GM23248 (cell line): ENCODE measurements around the gene HSD17B12. TPM values are rescaled to one million over a fixed set of nuclear protein-coding genes. Genes with fewer than 3 reads are reported as not detected.

Experiments used
- DNase-seq: peaks from one replicate; pipeline ENCODE4 v3.0.0-alpha.2; 2015
- H2AFZ ChIP-seq: fragments of 200-600 bp; sonication (generic); 2 replicates; pipeline ENCODE4 v1.6.1; 2016; ENCODE audit warnings: antibody characterized with exemption
- H3F3A ChIP-seq: fragments of 200-600 bp; sonication (generic); 2 replicates; pipeline ENCODE4 v1.6.1; 2016; ENCODE audit warnings: mild to moderate bottlenecking, antibody characterized with exemption, mixed run types; ENCODE audit not compliant: insufficient read depth
- H3K27ac ChIP-seq: fragments of 200-600 bp; sonication (generic); 2 replicates; pipeline ENCODE4 v1.5.1; 2016; ENCODE audit warnings: mild to moderate bottlenecking
- H3K27me3 ChIP-seq: fragments of 200-600 bp; sonication (generic); replicated peaks from 2 replicates; pipeline ENCODE4 v1.6.1; 2016; ENCODE audit warnings: mild to moderate bottlenecking; ENCODE audit not compliant: insufficient read depth
- H3K36me3 ChIP-seq: fragments of 200-600 bp; sonication (generic); 2 replicates; pipeline ENCODE4 v1.6.1; 2016; ENCODE audit warnings: low read depth, mild to moderate bottlenecking
- H3K4me1 ChIP-seq: fragments of 200-600 bp; sonication (generic); 2 replicates; pipeline ENCODE4 v1.6.1; 2016; ENCODE audit warnings: mild to moderate bottlenecking; ENCODE audit not compliant: insufficient read depth
- H3K4me2 ChIP-seq: fragments of 200-600 bp; sonication (generic); one replicate; pipeline ENCODE4 v1.6.1; 2016; ENCODE audit warnings: mild to moderate bottlenecking; ENCODE audit not compliant: unreplicated experiment
- H3K4me3 ChIP-seq: fragments of 200-600 bp; sonication (generic); 2 replicates; pipeline ENCODE4 v1.5.1; 2016; ENCODE audit warnings: mild to moderate bottlenecking
- H3K79me2 ChIP-seq: fragments of 200-600 bp; sonication (generic); 2 replicates; pipeline ENCODE4 v1.6.1; 2016; ENCODE audit warnings: mild to moderate bottlenecking; ENCODE audit not compliant: insufficient read depth
- H3K9ac ChIP-seq: fragments of 200-600 bp; sonication (generic); 2 replicates; pipeline ENCODE4 v1.6.1; 2016; ENCODE audit warnings: mild to moderate bottlenecking
- H3K9me2 ChIP-seq: fragments of 200-600 bp; sonication (generic); 2 replicates; pipeline ENCODE4 v1.6.1; 2016; ENCODE audit warnings: mixed run types, mild to moderate bottlenecking, moderate library complexity; ENCODE audit not compliant: insufficient read depth
- H3K9me3 ChIP-seq: fragments of 200-600 bp; sonication (generic); one replicate; pipeline ENCODE4 v1.6.1; 2017; ENCODE audit warnings: low read depth
- H4K20me1 ChIP-seq: fragments of 200-600 bp; sonication (generic); 2 replicates; pipeline ENCODE4 v1.6.0; 2016; ENCODE audit not compliant: insufficient read depth
- EZH2 ChIP-seq: fragments of 200-600 bp; sonication (generic); IDR thresholded peaks from 2 replicates; pipeline ENCODE4 v1.6.1; 2018; ENCODE audit warnings: antibody characterized with exemption, mild to moderate bottlenecking; ENCODE audit not compliant: insufficient read depth, poor library complexity, severe bottlenecking
- EZH2phosphoT487 ChIP-seq: fragments of 200-600 bp; sonication (generic); IDR thresholded peaks from 2 replicates; pipeline ENCODE4 v1.6.1; 2018; ENCODE audit warnings: antibody characterized with exemption, moderate library complexity, mild to moderate bottlenecking, low read depth; ENCODE audit not compliant: insufficient read depth
- WGBS, 2 experiments: methylation state at CpG; one replicate each; pipeline ENCODE4 v1.1.6; 2015 to 2017; ENCODE audit warnings: low lambda C conversion rate in 2 of 2, low coverage in 1 of 2; ENCODE audit errors: missing lambda C conversion rate in 2 of 2; 5-methylcytosine and 5-hydroxymethylcytosine counted together
- in situ Hi-C: fragments of 300-500 bp; cut with MboI; formaldehyde crosslinking; loops from 2 replicates; pipeline ENCODE4 v1.15.0; 2020
- polyA plus RNA-seq: library from polyadenylated mRNA; unstranded; fragments of >200 nt; fragmentation: Nextera tagmentation; extraction: Ambion mirVana; gene quantifications from 2 replicates; pipeline ENCODE4 v1.2.1, GENCODE V29; 2016
- total RNA-seq: library from RNA; depleted of rRNA; stranded (reverse); fragments of >200 nt; shearing (Covaris generic); gene quantifications from 2 replicates; pipeline ENCODE4 v1.2.3, GENCODE V29; 2014

The HSD17B12 gene
- total and polyA plus RNA-seq, 2 experiments from 2014 or later: 105 to 113 TPM

DNA sequence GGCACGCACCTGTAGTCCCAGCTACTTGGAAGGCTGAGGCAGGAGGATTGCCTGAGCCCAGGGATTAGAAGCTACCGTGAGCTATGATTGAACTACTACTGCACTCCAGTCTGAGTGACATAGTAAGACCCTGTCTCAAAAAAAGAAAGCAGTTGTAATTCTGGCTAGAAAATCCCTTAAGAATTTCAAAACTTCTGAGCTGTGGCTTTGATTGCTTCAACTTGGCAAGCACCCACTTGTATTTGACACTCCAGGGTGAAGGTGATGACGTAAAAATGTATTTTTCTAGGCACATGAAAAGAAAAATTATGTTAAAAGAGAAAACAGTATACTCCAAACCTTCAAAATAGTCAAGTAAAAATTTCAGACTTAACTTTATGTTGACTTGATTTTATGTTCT, 176.5 kb downstream of the HSD17B12 start:
- H3K27ac ChIP-seq: no peak overlapping the region
- DNase-seq: no peak
- H3K9ac ChIP-seq: no peak overlapping the region
- no peaks in the 10 kb centered on the region for H3K9me2 ChIP-seq
- no peaks in the 10 kb centered on the region for H3K4me1 ChIP-seq
- no peaks in the 10 kb centered on the region for H3F3A ChIP-seq
- no peaks in the 10 kb centered on the region for H3K27me3 ChIP-seq
- H4K20me1 ChIP-seq: no peaks in the 10 kb centered on the region
- 97 to 99% methylated on average over 3 of the region's 3 CpGs for WGBS, 2 experiments
- no peak overlapping the region for H3K4me2 ChIP-seq
- H3K79me2 ChIP-seq: no peaks in the 10 kb centered on the region
- peaks cover 5% of the 10 kb centered on the region for H3K9me3 ChIP-seq
- no peak for TF ChIP-seq EZH2phosphoT487
- TF ChIP-seq EZH2: no peak
- in situ Hi-C loops: no loop called here
- H3K4me3 ChIP-seq: no peak overlapping the region
- no peak overlapping the region for H2AFZ ChIP-seq
- H3K36me3 ChIP-seq: peaks cover 10% of the 10 kb centered on the region

DNA sequence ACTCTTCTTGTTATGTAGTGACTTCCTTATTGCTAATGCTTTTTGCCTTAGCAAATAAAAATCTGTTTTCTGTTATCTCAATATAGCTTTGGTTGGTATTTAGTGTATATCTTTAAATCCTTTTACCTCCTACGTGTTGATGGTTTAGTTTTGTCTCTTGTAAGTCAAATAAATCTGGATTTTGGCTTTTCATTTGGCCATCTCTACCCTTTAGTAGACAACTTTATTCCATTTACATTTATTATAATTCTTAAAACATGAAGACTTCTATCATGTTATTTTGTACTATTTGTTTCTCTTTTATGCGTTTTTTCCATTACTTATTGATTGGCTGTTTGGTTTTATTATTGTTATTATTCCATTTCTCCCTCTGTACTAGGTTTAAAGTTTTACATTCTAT, 180.6 kb downstream of the HSD17B12 start:
- no peak for DNase-seq
- Histone ChIP-seq H3K79me2 (no peaks in the 10 kb centered on the region), H3K36me3 (no peaks in the 10 kb centered on the region; the same call in 1 of the 2 replicates), H3K4me3 (no peak overlapping the region), H3K4me2 (no peak overlapping the region), H3K9ac (no peak overlapping the region), H3K27me3 (no peaks in the 10 kb centered on the region), H3K27ac (no peak overlapping the region), H4K20me1 (no peaks in the 10 kb centered on the region), H2AFZ (no peak overlapping the region), H3F3A (no peaks in the 10 kb centered on the region), H3K4me1 (no peaks in the 10 kb centered on the region), H3K9me2 (no peaks in the 10 kb centered on the region), H3K9me3 (peaks cover 5% of the 10 kb centered on the region)
- in situ Hi-C loops: no loop called here
- TF ChIP-seq EZH2phosphoT487 (no peak), EZH2 (no peak)
- 98% methylated on average over 2 of the region's 2 CpGs for WGBS, 2 experiments

DNA sequence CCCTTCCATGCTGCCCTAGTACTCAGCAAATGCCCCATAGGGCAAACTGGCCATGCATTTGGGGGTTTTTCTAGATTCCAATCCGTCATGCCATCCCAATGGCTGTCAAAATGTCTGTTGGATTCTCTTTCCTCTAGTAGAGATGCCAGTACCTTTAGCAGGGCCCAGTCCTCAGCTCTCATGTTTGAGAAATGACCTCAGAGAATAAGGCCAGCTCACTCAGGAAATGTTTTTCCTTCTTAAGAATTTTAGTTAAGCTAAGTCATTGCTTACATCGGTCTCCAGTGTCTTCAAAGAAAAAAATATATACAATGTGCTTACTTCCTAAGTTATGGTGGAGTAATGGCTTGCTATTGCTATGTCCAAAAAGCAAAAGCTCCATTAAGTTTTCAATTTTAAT, 186.0 kb downstream of the HSD17B12 start:
- Histone ChIP-seq H3K9ac (no peak overlapping the region), H2AFZ (no peak overlapping the region), H3K4me1 (peaks cover 18% of the 10 kb centered on the region), H4K20me1 (no peaks in the 10 kb centered on the region), H3K27me3 (no peaks in the 10 kb centered on the region), H3K4me3 (no peak overlapping the region), H3F3A (peaks cover 19% of the 10 kb centered on the region), H3K27ac (peak overlapping the region; percentile 16), H3K36me3 (no peaks in the 10 kb centered on the region), H3K79me2 (no peaks in the 10 kb centered on the region), H3K9me3 (no peaks in the 10 kb centered on the region), H3K4me2 (no peak overlapping the region), H3K9me2 (no peaks in the 10 kb centered on the region)
- peak; percentile 61 for DNase-seq
- in situ Hi-C loops: no loop called here
- WGBS, 2 experiments: 58 to 70% methylated on average over 2 of the region's 2 CpGs
- TF ChIP-seq EZH2 (no peak), EZH2phosphoT487 (no peak)

DNA sequence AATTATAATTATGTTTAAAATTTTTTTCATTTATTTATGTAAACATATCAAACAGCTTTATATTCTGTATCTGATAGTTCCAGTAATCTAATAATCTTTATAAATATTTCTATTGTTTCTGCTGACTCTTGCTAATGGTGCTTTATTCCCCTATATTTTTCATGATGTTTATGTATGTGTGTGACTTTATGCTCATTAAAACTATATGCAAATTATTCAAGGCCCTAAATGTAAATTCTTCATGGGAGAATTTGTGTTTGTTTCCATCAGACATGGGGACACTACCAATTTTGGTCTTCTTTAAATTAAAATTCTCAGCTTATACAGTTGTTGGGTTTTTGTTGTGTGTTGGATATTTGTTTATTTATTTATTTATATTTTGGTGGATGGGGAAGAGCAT, 186.4 kb downstream of the HSD17B12 start:
- Histone ChIP-seq H3K4me1 (peaks cover 18% of the 10 kb centered on the region), H3K36me3 (no peaks in the 10 kb centered on the region), H3K4me2 (no peak overlapping the region), H3K79me2 (no peaks in the 10 kb centered on the region), H2AFZ (no peak overlapping the region), H4K20me1 (no peaks in the 10 kb centered on the region), H3K4me3 (no peak overlapping the region), H3K9ac (no peak overlapping the region), H3K9me2 (no peaks in the 10 kb centered on the region), H3F3A (peaks cover 19% of the 10 kb centered on the region), H3K27me3 (no peaks in the 10 kb centered on the region), H3K27ac (peak overlapping the region; percentile 16), H3K9me3 (no peaks in the 10 kb centered on the region)
- DNase-seq: no peak
- in situ Hi-C loops: no loop called here
- TF ChIP-seq EZH2phosphoT487 (no peak), EZH2 (no peak)

DNA sequence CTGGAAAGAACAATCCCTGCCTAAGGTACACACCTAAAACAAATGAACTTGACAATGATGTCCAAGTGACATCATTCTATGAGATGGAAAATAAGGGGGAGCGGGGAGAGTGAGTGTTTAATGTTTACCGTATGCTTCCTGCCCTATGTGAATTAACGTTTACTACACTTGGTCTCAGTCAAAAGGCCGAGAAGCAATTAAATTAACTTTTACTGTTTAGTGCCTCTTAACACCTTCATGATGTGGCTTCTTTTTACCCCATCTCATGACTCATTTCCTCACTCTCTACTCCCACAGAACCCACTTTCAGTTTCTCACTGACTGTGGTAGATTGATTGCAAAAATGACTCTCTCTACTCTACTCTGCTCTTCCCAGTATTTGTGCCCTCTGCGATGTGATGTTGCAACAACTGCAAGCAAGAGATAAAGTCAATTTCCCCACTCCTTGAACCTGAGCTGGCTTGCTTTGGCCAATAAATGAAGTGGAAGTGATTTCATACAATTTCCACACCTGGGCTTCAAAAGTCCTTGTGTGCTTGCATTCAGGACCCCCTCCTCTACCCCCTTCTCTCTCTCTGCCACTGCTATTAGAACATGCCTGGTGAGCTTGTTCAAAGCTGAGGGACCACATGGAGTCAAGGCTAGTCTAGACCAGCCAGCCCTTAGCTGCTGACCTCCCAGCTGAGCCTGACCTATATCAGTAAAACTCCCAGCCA, 188.5 kb downstream of the HSD17B12 start:
- Histone ChIP-seq H3K9me3 (no peaks in the 10 kb centered on the region), H3K4me3 (0 out of 2 replicates have a peak overlapping the region, but pooled peaks have one; percentile 22), H3K4me1 (peaks cover 18% of the 10 kb centered on the region), H3F3A (peaks cover 19% of the 10 kb centered on the region), H2AFZ (0 out of 2 replicates have a peak overlapping the region, but pooled peaks have one; percentile 26), H3K9ac (peak overlapping the region; percentile 45; the same call in 1 of the 2 replicates), H4K20me1 (no peaks in the 10 kb centered on the region), H3K27ac (peak overlapping the region; percentile 69), H3K36me3 (no peaks in the 10 kb centered on the region), H3K4me2 (peak overlapping the region; percentile 73), H3K9me2 (no peaks in the 10 kb centered on the region), H3K27me3 (peaks cover 13% of the 10 kb centered on the region), H3K79me2 (no peaks in the 10 kb centered on the region)
- peak; percentile 92 for DNase-seq
- in situ Hi-C loops: no loop called here
- 0 to 2% methylated on average over 5 of the region's 5 CpGs for WGBS, 2 experiments
- no peak for TF ChIP-seq EZH2phosphoT487
- TF ChIP-seq EZH2: no peak
